Stimulated activated CD4-positive, alpha-beta T cell treated with anti-CD3 and anti-CD28 coated beads, Interleukin-1b, Interleukin-23, amount 100 ng/mL, for 4 hours (primary cell): Measurements from ENCODE around the gene WDR91.
"Not testable (repeated sequence)": the region's sequence is repeated elsewhere in the genome, so short reads cannot be mapped to it uniquely, and the experiment has no call there.

Source experiments
- DNase-seq, 2 donors: peaks; one replicate each; pipeline ENCODE4 v3.0.0-alpha.2; 2020; ENCODE audit warnings: low read depth in 2 of 2

WDR91 gene

GRCh38 chr7:135179321-135179925 is 31.9 kb downstream of the WDR91 start:
- DNase-seq = no peak

- no peak for DNase-seq
Observed at GRCh38 chr7:135178364-135178763, 33.0 kb downstream of the WDR91 start.

GRCh38 chr7:135177028-135177696 is 34.2 kb downstream of the WDR91 start:
- no peak for DNase-seq

- DNase-seq = no peak
Observed at GRCh38 chr7:135175931-135176330, 35.4 kb downstream of the WDR91 start.

- DNase-seq = no peak
Observed at GRCh38 chr7:135174941-135175340, 36.4 kb downstream of the WDR91 start.

- not testable (repeated sequence) for DNase-seq
Observed at GRCh38 chr7:135173916-135174315, 37.4 kb downstream of the WDR91 start.

- DNase-seq = not testable (repeated sequence)
Observed at GRCh38 chr7:135171581-135172291, 39.6 kb downstream of the WDR91 start.

- not testable (repeated sequence) for DNase-seq
Observed at GRCh38 chr7:135170998-135171481, 40.3 kb downstream of the WDR91 start.

GRCh38 chr7:135170274-135170997 is 40.9 kb downstream of the WDR91 start, which contains the start of gene CYREN:
TSS of gene CYREN (minus strand) at chr7:135170707. CDS start at chr7:135168922, 1,785 bp downstream.
- peak; percentile 84 to 92 for DNase-seq

GRCh38 chr7:135169964-135170273 is 41.4 kb downstream of the WDR91 start:
- DNase-seq = no peak

- peak in 1 of 2 donors; percentile 45 for DNase-seq
Observed at GRCh38 chr7:135169141-135169963, 42.0 kb downstream of the WDR91 start.

- DNase-seq = no peak
Observed at GRCh38 chr7:135168489-135169140, 42.7 kb downstream of the WDR91 start.

- peak in 1 of 2 donors; percentile 23 for DNase-seq
Observed at GRCh38 chr7:135168001-135168400, 43.3 kb downstream of the WDR91 start.

- no peak for DNase-seq
Observed at GRCh38 chr7:135167365-135167917, 43.9 kb downstream of the WDR91 start.

GRCh38 chr7:135166338-135166990 is 44.9 kb downstream of the WDR91 start:
- DNase-seq = no peak

GRCh38 chr7:135165862-135166261 is 45.5 kb downstream of the WDR91 start:
- no peak for DNase-seq

- DNase-seq = no peak
Observed at GRCh38 chr7:135164357-135165061, 46.8 kb downstream of the WDR91 start.

- DNase-seq = no peak
Observed at GRCh38 chr7:135162382-135163001, 48.8 kb downstream of the WDR91 start.

- no peak for DNase-seq
Observed at GRCh38 chr7:135161669-135162068, 49.7 kb downstream of the WDR91 start.
